GM19372 (cell line): Measurements from ENCODE around the gene LRRC4B.
"Not testable (repeated sequence)": the region's sequence is repeated elsewhere in the genome, so short reads cannot be mapped to it uniquely, and the experiment has no call there.

Source experiments
- ATAC-seq: cut with Tn5 transposase; IDR thresholded peaks from one replicate; pipeline ENCODE4 v1.9.1; 2021; ENCODE audit warnings: mild to moderate bottlenecking, low read depth, moderate library complexity; ENCODE audit not compliant: unreplicated experiment

The LRRC4B gene

GRCh38 chr19:50567882-50568727 is at the start of gene LRRC4B:
TSS of gene LRRC4B (minus strand) at chr19:50568435. CDS start at chr19:50548838, 19,597 bp downstream.
- no peak for ATAC-seq

- ATAC-seq: not testable (repeated sequence)
Measured at GRCh38 chr19:50612504-50613404, 44.5 kb upstream of the LRRC4B start.

DNA sequence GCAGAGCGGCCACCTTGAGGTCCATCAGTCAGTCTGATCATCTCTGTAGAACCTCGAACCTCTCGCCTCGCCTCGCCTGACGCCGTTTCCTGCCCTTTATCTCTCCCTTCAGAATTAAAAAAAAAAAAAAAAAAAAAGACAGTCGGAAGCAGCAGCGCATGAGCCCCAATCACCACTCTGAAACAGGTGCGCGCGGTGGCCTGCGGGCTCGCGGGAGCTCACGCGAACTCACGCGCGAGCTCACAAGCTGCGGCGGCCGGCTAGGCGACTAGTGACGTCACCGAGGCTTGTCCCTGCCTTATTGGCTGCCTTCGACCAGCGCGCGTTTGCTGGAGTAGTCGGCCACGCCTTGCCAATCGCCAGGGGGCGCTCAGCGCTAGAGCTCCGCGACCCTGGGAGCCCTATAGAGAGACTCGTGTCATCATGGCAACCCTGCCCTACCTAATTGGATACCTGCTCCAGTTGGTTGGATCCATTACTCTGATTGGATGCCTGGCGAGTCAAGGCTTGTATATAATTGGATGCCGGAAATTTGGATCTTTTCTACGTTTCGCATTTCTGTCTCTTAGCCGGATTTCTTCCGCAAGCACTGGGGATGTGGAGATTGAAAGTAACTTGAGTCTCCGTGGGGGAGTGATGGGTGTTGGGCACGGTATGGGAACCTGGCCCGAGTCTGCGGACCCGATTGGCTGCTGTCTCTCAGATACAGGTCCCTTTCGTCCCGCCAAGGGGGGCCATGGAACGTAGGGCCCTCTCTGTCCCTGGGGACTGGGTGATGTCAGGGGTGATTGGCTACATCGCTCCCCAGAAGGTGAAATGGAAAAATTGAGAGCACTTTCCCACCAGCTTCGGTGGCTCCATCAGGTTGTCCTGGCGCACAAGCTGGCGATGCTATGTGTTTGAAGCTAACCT is 39.9 kb upstream of the LRRC4B start:
- no peak for ATAC-seq

DNA sequence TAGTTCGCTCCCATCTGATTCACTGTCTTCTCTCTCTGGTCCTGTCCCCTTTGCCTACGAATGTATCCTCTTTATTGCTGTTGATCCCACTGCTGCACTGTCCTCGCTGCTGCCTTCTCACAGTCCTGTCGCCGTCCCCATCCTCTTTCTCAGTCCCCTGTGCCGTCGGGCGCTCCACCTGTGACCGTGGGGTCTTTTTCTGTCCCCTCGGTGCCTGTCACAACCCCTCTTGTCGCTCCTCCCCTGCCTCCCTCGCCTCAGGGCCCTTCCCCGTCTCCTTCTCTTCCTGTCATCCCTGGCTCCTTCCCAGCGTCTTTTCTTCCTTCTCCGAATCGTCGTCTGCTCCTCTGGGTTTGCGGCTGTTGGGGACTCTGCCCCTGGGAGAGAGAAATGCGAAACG is 39.2 kb upstream of the LRRC4B start:
- no peak for ATAC-seq

DNA sequence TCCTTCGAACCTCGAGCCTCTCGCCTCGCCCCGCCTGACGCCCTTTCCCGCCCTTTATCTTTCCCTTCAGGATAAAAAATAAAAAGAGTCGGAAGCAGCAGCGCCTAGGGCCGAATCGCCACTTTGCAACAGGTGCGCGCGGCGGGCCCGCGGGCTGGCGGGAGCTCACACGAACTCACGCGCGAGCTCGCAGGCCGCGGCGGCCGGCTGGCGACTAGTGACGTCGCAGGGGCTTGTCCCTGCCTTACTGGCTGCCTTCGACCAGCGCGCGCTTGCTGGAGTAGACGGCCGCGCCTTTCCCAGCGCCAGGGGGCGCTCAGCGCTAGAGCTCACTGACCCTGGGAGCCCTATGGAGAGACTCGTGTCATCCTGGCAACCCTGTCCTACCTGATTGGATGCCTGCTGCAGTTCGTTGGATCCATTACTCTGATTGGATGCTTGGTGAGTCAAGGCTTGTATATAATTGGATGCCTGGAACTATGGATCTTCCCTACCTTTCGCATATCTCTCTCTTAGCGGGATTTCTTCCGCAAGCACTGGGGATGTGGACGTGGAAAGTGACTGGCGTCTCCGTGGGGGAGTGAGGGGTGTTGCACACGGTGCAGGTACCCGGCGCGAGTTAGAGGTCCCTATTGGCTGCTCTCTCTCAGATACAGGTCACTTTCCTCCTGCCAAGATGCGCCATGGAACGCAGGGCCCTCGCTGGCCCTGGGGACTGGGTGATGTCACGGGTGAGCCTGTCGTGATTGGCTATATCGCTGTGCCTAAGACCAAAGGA is 38.0 kb upstream of the LRRC4B start:
- ATAC-seq: not testable (repeated sequence)

GRCh38 chr19:50604264-50605073 is 36.2 kb upstream of the LRRC4B start:
- not testable (repeated sequence) for ATAC-seq

- ATAC-seq: no peak
Measured at GRCh38 chr19:50602935-50603334, 34.7 kb upstream of the LRRC4B start.

DNA sequence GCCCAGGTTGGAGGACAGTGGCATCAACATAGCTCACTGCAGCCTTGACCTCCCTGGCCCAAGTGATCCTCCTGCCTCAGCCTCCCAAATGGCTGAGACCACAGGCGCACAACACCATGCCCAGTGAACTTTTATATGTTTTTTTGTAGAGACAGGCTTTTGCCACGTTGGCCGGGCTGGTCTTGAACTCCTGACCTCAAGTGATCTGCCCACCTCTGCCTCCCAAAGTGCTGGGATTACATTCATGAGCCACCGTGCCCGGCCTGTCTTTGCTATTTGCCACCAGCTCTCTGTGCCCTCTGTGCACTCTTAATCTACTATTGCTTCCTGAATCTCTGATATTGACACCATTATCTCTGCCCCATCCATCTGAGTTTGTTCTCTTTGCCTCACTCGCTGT is 34.3 kb upstream of the LRRC4B start:
- ATAC-seq: no peak

DNA sequence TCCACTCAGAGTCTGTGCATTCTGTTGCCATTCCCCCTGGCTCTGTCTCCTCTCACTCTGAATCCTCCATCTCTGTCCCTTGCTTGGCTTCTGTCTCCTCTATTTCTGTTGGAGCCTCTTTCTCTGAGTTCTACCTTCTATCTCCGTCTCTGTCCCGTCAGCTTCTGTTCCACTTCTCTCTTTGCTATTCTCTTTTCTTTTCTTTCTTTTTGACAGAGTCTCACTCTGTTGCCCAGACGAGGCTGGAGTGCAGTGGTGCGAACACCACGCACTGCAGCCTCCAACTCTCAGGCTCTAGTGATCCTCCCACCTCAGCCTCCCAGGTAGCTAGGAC is 33.8 kb upstream of the LRRC4B start:
- no peak for ATAC-seq

- ATAC-seq: no peak
Measured at GRCh38 chr19:50601407-50602088, 33.3 kb upstream of the LRRC4B start.

GRCh38 chr19:50599427-50599826 is 31.2 kb upstream of the LRRC4B start:
- no peak for ATAC-seq

DNA sequence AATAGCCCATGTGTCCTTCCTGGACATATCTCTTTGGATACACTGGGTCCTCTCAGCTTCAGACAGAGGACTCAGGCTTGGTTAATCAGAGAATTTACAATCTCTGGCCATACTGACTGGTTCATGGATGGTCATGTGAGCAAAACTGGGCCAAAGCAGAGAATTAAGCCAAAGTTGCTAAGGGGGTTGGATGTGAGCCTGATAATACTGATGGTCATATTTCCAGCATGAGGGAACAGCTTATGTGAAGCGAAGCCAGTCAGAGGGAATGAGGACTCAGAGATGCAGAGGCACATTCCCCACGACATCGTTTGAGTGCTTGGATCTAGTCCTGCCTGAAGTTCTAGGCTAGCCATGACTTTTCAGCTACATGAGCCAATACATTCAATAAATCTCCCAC is 22.0 kb upstream of the LRRC4B start:
- ATAC-seq: no peak

GRCh38 chr19:50581795-50582660 is 13.8 kb upstream of the LRRC4B start:
- ATAC-seq: not testable (repeated sequence)

- no peak for ATAC-seq
Measured at GRCh38 chr19:50580970-50581634, 12.9 kb upstream of the LRRC4B start.

GRCh38 chr19:50580240-50580639 is 12.0 kb upstream of the LRRC4B start:
- no peak for ATAC-seq

GRCh38 chr19:50576769-50577168 is 8.5 kb upstream of the LRRC4B start:
- not testable (repeated sequence) for ATAC-seq
